A549 (cell line): Measurements from ENCODE around the gene USP20. TPM values are rescaled to one million over a fixed set of nuclear protein-coding genes. Genes with fewer than 3 reads are reported as not detected.

Experiments
- ATAC-seq, 2 experiments: fragments of 200-7000 bp in 1 of 2; fragments of >200 bp in 1 of 2; cut with Nextera tagmentation in 1 of 2; cut with Tn5 transposase in 1 of 2; 3 replicates each; pipeline versions ENCODE4 v1.8.0 to v1.9.1; 2018 to 2020; ENCODE audit warnings: mild to moderate bottlenecking in 1 of 2, moderate library complexity in 1 of 2
- CTCF ChIA-PET: fragments of 300-600 bp; sonication (Branson Sonifier 250); formaldehyde crosslinking; extraction: SDS; loops from one replicate; lab custom pipeline; 2021; ENCODE audit warnings: antibody characterized with exemption, inconsistent platforms; lab: Yijun Ruan, JAX
- POLR2A ChIA-PET: fragments of 350-600 bp; formaldehyde crosslinking; extraction: SDS; loops from one replicate; lab custom pipeline; 2021; ENCODE audit warnings: antibody characterized with exemption, inconsistent platforms; lab: Yijun Ruan, JAX
- DNase-seq, 2 experiments: peaks; one replicate each; pipeline versions ENCODE4 v3.0.0 to v3.0.0-alpha.2; 2011 to 2016; ENCODE audit warnings: low read depth in 1 of 2, low spot score in 1 of 2
- FAIRE-seq: peaks from 2 replicates; lab custom pipeline; 2011; peaks lifted over from hg19 to GRCh38; lab: Jason Lieb, UNC
- H3K27ac ChIP-seq, 2 experiments: fragments of >200 bp; sonication (Bioruptor Twin); formaldehyde crosslinking; 3 replicates each; pipeline ENCODE4 v1.5.1; 2016 to 2017
- H3K4me1 ChIP-seq: fragments of >200 bp; sonication (Bioruptor Twin); formaldehyde crosslinking; 3 replicates; pipeline ENCODE4 v1.6.1; 2016
- H3K4me2 ChIP-seq: fragments of >200 bp; sonication (Bioruptor Twin); formaldehyde crosslinking; 3 replicates; pipeline ENCODE4 v1.6.1; 2016
- H3K4me3 ChIP-seq: fragments of >200 bp; sonication (Bioruptor Twin); formaldehyde crosslinking; 3 replicates; pipeline ENCODE4 v1.5.1; 2016
- H3K9me3 ChIP-seq: fragments of >200 bp; sonication (Bioruptor Twin); formaldehyde crosslinking; 3 replicates; pipeline ENCODE4 v1.6.1; 2016
- CBX8 ChIP-seq: fragments of 200-600 bp; sonication (generic); IDR thresholded peaks from 2 replicates; pipeline ENCODE4 v1.6.1; 2016
- CEBPB ChIP-seq, 2 experiments: fragments of >200 bp in 1 of 2; sonication (Bioruptor Twin) in 1 of 2; formaldehyde crosslinking in 1 of 2; IDR thresholded peaks; 2 replicates each; pipeline ENCODE4 v1.6.1; 2012 to 2016
- EHF ChIP-seq: fragments of 250-450 bp; sonication (Bioruptor Pico); IDR thresholded peaks from 2 replicates; pipeline ENCODE4 v1.5.0; 2020; ENCODE audit warnings: mild to moderate bottlenecking
- ESRRA ChIP-seq: fragments of 150-350 bp; IDR thresholded peaks from 2 replicates; pipeline ENCODE4 v1.6.1; 2014; ENCODE audit warnings: mild to moderate bottlenecking, low read length, borderline replicate concordance
- FOSL2 ChIP-seq, 2 experiments: fragments of 450-650 bp in 1 of 2; fragments of >200 bp in 1 of 2; sonication (Bioruptor Twin) in 1 of 2; formaldehyde crosslinking; IDR thresholded peaks; 2 replicates each; pipeline versions ENCODE4 v1.5.0 to v1.6.1; 2016 to 2020; ENCODE audit warnings: mild to moderate bottlenecking in 1 of 2, moderate library complexity in 1 of 2
- HEYL ChIP-seq: fragments of 250-450 bp; sonication (Bioruptor Pico); IDR thresholded peaks from 2 replicates; pipeline ENCODE4 v1.8.0; 2021; ENCODE audit warnings: mild to moderate bottlenecking, moderate library complexity
- HOXB13 ChIP-seq: fragments of 250-450 bp; sonication (Bioruptor Pico); IDR thresholded peaks from 2 replicates; pipeline ENCODE4 v1.5.0; 2020; ENCODE audit warnings: low read depth, mild to moderate bottlenecking, moderate library complexity
- HOXB5 ChIP-seq: fragments of 250-450 bp; sonication (Bioruptor Pico); IDR thresholded peaks from 2 replicates; pipeline ENCODE4 v1.5.0; 2020; ENCODE audit warnings: mild to moderate bottlenecking, moderate library complexity
- JUNB ChIP-seq: fragments of >200 bp; sonication (Bioruptor Twin); formaldehyde crosslinking; IDR thresholded peaks from 2 replicates; pipeline ENCODE4 v1.6.1; 2016
- MAZ ChIP-seq: fragments of 150-350 bp; IDR thresholded peaks from 2 replicates; pipeline ENCODE4 v1.6.1; 2014; ENCODE audit warnings: antibody characterized with exemption, low read depth, low read length, borderline replicate concordance
- NFE2L2 ChIP-seq: fragments of 150-350 bp; conservative IDR thresholded peaks from 2 replicates; pipeline ENCODE4 v1.6.1; 2014; ENCODE audit warnings: low read length
- NR3C1 ChIP-seq: fragments of >200 bp; sonication (Bioruptor Twin); formaldehyde crosslinking; IDR thresholded peaks from 3 replicates; pipeline ENCODE4 v1.6.1; 2017
- POLR2A ChIP-seq: IDR thresholded peaks from 2 replicates; pipeline ENCODE4 v1.6.1; 2012; ENCODE audit warnings: mild to moderate bottlenecking, low read length
- POLR2AphosphoS2 ChIP-seq: conservative IDR thresholded peaks from 2 replicates; pipeline ENCODE4 v1.6.1; 2012; ENCODE audit warnings: low read length, improper control_type of control experiment, inconsistent platforms
- RCOR1 ChIP-seq: fragments of 150-350 bp; IDR thresholded peaks from 2 replicates; pipeline ENCODE4 v1.6.1; 2014; ENCODE audit warnings: antibody characterized with exemption, low read length, low read depth
- RNF2 ChIP-seq: fragments of 200-600 bp; sonication (generic); IDR thresholded peaks from 2 replicates; pipeline ENCODE4 v1.6.1; 2016; ENCODE audit warnings: low read depth, mild to moderate bottlenecking, antibody characterized with exemption, moderate library complexity, borderline replicate concordance
- TFCP2L1 ChIP-seq: fragments of 250-450 bp; sonication (Bioruptor Pico); IDR thresholded peaks from 2 replicates; pipeline ENCODE4 v1.5.0; 2021; ENCODE audit warnings: mild to moderate bottlenecking
- TP53 ChIP-seq: fragments of 250-450 bp; sonication (Bioruptor Pico); IDR thresholded peaks from 2 replicates; pipeline ENCODE4 v1.5.0; 2021; ENCODE audit warnings: mild to moderate bottlenecking, moderate library complexity
- ZC3H11A ChIP-seq: fragments of 450-650 bp; IDR thresholded peaks from 2 replicates; pipeline ENCODE4 v1.6.1; 2014; ENCODE audit warnings: antibody characterized with exemption, mild to moderate bottlenecking
- ZFP36 ChIP-seq: fragments of 450-650 bp; IDR thresholded peaks from 2 replicates; pipeline ENCODE4 v1.6.1; 2014; ENCODE audit warnings: borderline replicate concordance; ENCODE audit not compliant: partially characterized antibody
- WGBS: methylation state at CpG from one replicate; pipeline ENCODE4 v1.1.6; 2017; ENCODE audit errors: missing lambda C conversion rate; 5-methylcytosine and 5-hydroxymethylcytosine counted together
- polyA plus RNA-seq, 4 experiments: library from polyadenylated mRNA; depleted of rRNA in 3 of 4; stranded (reverse); fragments of >200 nt; fragmentation: RNase III in 1 of 4; extraction: RNeasy Plus Mini Kit Qiagen cat#74134 plus additional on column Dnase treatment in 1 of 4; gene quantifications; 2 replicates in 3 of 4; 3 replicates in 1 of 4; pipeline ENCODE4 v1.2.3, GENCODE V29; 2011 to 2017
- TF ChIP-seq, protein P1 (sequence below): fragments of 150-350 bp; IDR thresholded peaks from 2 replicates; pipeline ENCODE4 v1.6.1; 2014; ENCODE audit warnings: low read depth, mild to moderate bottlenecking, low read length
- TF ChIP-seq, protein P2 (sequence below): fragments of >200 bp; sonication (Bioruptor Twin); formaldehyde crosslinking; IDR thresholded peaks from 3 replicates; pipeline ENCODE4 v1.6.1; 2016
- TF ChIP-seq, protein P3 (sequence below): fragments of 250-450 bp; sonication (Bioruptor Pico); IDR thresholded peaks from 2 replicates; pipeline ENCODE4 v1.5.0; 2021; ENCODE audit warnings: mild to moderate bottlenecking, moderate library complexity, borderline replicate concordance
- TF ChIP-seq, protein P4 (sequence below): fragments of 200-600 bp; sonication (generic); IDR thresholded peaks from 2 replicates; pipeline ENCODE4 v1.6.1; 2016; ENCODE audit warnings: antibody characterized with exemption, mild to moderate bottlenecking, moderate library complexity

USP20 gene
- polyA plus RNA-seq, 2 of the 4 experiments (the other 2 are of a cell fraction) = 3.9 to 5.0 TPM

DNA sequence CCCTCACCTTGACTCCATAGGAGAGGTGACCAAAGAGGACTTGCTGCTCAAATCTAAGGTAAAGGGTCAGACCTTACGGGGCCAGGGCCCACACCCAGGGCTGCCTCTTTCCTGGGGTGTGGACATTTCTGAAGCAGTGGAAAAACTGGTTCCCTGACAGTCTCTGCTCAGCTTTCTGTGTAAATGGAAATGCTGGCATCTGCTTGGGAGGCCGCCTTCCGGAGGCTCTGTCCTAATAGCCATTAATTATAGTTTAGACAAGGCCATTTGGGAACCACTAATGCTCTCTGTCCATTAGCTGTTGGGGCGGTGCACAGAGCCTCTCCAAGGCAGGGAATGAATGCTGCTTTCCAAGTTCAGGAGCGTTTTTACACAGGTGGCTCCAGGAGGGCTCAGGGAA lies 17.3 kb downstream of the USP20 start:
- no peak overlapping the region for H3K4me3 ChIP-seq
- ChIA-PET CTCF (interaction anchor here (1.2 to 1.6 kb wide), 2 partner anchors 9 to 15 kb away, joined by 3 to 4 read pairs; no protein-coding TSS in a partner anchor), POLR2A (no interaction called here)
- no peak overlapping the region for H3K27ac ChIP-seq
- TF ChIP-seq ZFP36 = no peak
- TF ChIP-seq, all 56 proteins: peak for 0
- H3K4me1 ChIP-seq = no peaks in the 10 kb centered on the region
- WGBS = 83% methylated on average over 5 of the region's 5 CpGs
- no peak overlapping the region for H3K4me2 ChIP-seq
- no peak for ATAC-seq
- H3K9me3 ChIP-seq = no peaks in the 10 kb centered on the region
- FAIRE-seq = no peak
- DNase-seq = no peak

DNA sequence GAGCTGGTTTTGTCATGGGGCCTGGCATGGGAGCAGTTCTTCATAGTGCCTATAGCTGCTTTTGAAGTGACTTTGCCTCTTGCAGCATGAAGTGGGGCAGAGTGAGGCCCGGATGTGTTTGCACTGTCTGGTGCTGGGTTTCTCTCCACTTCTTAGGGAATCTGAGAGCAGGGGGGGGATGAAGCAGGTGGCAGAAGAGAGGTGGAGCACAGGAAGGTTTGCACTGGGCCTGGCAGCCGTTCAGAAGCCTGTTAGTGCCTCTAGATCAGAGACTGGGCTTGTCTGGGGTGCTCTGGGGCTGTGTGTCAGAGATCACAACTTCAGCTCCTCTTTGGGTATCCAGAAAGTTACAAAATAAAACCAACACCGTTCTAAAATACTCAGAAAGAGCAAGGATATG lies 18.4 kb downstream of the USP20 start:
- ChIA-PET CTCF (interaction anchor here (1.0 to 1.6 kb wide), 3 partner anchors 10 to 138 kb away, joined by 3 to 4 read pairs (median 3); no protein-coding TSS in a partner anchor), POLR2A (no interaction called here)
- Histone ChIP-seq H3K4me1 (no peaks in the 10 kb centered on the region), H3K27ac (no peak overlapping the region), H3K4me2 (no peak overlapping the region), H3K9me3 (no peaks in the 10 kb centered on the region), H3K4me3 (no peak overlapping the region)
- no peak for TF ChIP-seq TFCP2L1 (CRISPR knock-in tag)
- TF ChIP-seq HOXB13 (CRISPR knock-in tag) = no peak
- TF ChIP-seq ZC3H11A = no peak
- TF ChIP-seq CBX8 = no peak
- no peak for TF ChIP-seq NFE2L2
- no peak for TF ChIP-seq POLR2AphosphoS2
- TF ChIP-seq RNF2 = no peak
- TF ChIP-seq CEBPB (IDR thresholded peaks at IDR 0.05) = no peak
- no peak for TF ChIP-seq NR3C1
- no peak for TF ChIP-seq MAZ
- TF ChIP-seq TP53 = no peak
- ATAC-seq = no peak
- no peak for FAIRE-seq
- WGBS = 40% methylated on average over 3 of the region's 3 CpGs
- no peak for DNase-seq

DNA sequence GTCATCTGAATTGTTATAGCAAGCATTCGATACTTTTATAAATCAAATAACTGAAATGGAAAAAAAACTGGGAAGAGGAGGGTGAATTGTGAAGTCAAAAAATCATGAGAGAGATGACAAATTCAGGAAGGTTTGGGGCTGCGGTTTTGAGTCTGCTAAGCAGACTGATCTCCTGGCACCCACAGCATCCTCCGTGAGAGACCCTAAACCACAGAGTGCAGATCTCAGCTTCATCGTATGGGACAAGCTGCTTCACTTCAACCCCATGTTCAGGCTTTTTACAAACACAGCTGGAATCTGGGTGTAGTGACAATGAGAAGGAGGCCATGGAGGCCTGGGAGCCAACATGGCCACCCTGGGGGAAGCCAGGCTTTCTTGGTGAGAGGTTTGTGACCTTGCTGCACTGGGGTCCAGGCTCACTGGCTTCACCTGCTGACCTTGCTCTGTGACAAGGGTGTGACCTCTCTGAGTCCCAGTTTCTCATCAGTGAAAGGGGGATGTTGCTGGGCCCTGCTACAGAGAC lies 19.4 kb downstream of the USP20 start:
- no peaks in the 10 kb centered on the region for H3K4me1 ChIP-seq
- no peak overlapping the region for H3K4me3 ChIP-seq
- 90% methylated on average over 4 of the region's 4 CpGs for WGBS
- no peaks in the 10 kb centered on the region for H3K9me3 ChIP-seq
- H3K27ac ChIP-seq = no peak overlapping the region
- FAIRE-seq (no peak), DNase-seq (no peak), ATAC-seq (no peak)
- no peak overlapping the region for H3K4me2 ChIP-seq
- no peak for TF ChIP-seq FOSL2 (IDR thresholded peaks at IDR 0.05)
- no peak for TF ChIP-seq FOSL2 (CRISPR knock-in tag; IDR thresholded peaks at IDR 0.05)
- no peak for TF ChIP-seq EHF (CRISPR knock-in tag)
- TF ChIP-seq, protein P1, sequence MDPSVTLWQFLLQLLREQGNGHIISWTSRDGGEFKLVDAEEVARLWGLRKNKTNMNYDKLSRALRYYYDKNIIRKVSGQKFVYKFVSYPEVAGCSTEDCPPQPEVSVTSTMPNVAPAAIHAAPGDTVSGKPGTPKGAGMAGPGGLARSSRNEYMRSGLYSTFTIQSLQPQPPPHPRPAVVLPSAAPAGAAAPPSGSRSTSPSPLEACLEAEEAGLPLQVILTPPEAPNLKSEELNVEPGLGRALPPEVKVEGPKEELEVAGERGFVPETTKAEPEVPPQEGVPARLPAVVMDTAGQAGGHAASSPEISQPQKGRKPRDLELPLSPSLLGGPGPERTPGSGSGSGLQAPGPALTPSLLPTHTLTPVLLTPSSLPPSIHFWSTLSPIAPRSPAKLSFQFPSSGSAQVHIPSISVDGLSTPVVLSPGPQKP = no peak
- TF ChIP-seq TFCP2L1 (CRISPR knock-in tag) = no peak
- CTCF ChIA-PET = interaction anchor here (0.8 to 1.0 kb wide), 3 partner anchors 13 to 137 kb away, joined by 3 read pairs; no protein-coding TSS in a partner anchor
- POLR2A ChIA-PET = no interaction called here

DNA sequence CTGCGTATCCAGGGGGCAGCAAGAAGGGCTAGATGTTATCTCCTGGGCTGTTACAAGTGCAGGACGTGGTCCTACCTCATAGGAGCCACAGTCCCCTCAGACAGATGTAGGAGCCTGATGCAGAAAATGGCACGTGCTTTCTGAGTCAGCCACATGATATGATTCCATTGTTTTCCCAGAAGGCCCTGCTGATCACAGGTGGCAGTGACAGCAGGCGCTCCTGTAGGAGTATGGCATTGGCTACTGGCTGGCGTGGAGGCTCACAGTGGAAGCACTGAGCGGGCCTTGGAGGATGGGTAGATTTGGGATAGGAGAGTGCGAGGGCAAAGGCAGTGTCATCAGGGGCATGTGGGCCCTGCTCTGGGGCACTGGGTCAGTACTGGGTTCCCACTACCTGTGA lies 21.9 kb downstream of the USP20 start:
- no peaks in the 10 kb centered on the region for H3K9me3 ChIP-seq
- DNase-seq (no peak), FAIRE-seq (no peak), ATAC-seq (no peak)
- 87% methylated on average over 7 of the region's 7 CpGs for WGBS
- no peak overlapping the region for H3K27ac ChIP-seq
- POLR2A ChIA-PET = no interaction called here
- H3K4me3 ChIP-seq = no peak overlapping the region
- CTCF ChIA-PET = no interaction called here
- no peaks in the 10 kb centered on the region for H3K4me1 ChIP-seq
- no peak overlapping the region for H3K4me2 ChIP-seq
- TF ChIP-seq HOXB5 (CRISPR knock-in tag) (no peak), RCOR1 (no peak), NR3C1 (no peak), ESRRA (no peak), JUNB (no peak), HEYL (no peak), POLR2A (no peak), CBX8 (no peak)
- TF ChIP-seq, protein P2, sequence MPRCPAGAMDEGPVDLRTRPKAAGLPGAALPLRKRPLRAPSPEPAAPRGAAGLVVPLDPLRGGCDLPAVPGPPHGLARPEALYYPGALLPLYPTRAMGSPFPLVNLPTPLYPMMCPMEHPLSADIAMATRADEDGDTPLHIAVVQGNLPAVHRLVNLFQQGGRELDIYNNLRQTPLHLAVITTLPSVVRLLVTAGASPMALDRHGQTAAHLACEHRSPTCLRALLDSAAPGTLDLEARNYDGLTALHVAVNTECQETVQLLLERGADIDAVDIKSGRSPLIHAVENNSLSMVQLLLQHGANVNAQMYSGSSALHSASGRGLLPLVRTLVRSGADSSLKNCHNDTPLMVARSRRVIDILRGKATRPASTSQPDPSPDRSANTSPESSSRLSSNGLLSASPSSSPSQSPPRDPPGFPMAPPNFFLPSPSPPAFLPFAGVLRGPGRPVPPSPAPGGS = no peak
- TF ChIP-seq, protein P3, sequence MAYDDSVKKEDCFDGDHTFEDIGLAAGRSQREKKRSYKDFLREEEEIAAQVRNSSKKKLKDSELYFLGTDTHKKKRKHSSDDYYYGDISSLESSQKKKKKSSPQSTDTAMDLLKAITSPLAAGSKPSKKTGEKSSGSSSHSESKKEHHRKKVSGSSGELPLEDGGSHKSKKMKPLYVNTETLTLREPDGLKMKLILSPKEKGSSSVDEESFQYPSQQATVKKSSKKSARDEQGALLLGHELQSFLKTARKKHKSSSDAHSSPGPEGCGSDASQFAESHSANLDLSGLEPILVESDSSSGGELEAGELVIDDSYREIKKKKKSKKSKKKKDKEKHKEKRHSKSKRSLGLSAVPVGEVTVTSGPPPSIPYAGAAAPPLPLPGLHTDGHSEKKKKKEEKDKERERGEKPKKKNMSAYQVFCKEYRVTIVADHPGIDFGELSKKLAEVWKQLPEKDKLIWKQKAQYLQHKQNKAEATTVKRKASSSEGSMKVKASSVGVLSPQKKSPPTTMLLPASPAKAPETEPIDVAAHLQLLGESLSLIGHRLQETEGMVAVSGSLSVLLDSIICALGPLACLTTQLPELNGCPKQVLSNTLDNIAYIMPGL (CRISPR knock-in tag) = no peak
- TF ChIP-seq, protein P4, sequence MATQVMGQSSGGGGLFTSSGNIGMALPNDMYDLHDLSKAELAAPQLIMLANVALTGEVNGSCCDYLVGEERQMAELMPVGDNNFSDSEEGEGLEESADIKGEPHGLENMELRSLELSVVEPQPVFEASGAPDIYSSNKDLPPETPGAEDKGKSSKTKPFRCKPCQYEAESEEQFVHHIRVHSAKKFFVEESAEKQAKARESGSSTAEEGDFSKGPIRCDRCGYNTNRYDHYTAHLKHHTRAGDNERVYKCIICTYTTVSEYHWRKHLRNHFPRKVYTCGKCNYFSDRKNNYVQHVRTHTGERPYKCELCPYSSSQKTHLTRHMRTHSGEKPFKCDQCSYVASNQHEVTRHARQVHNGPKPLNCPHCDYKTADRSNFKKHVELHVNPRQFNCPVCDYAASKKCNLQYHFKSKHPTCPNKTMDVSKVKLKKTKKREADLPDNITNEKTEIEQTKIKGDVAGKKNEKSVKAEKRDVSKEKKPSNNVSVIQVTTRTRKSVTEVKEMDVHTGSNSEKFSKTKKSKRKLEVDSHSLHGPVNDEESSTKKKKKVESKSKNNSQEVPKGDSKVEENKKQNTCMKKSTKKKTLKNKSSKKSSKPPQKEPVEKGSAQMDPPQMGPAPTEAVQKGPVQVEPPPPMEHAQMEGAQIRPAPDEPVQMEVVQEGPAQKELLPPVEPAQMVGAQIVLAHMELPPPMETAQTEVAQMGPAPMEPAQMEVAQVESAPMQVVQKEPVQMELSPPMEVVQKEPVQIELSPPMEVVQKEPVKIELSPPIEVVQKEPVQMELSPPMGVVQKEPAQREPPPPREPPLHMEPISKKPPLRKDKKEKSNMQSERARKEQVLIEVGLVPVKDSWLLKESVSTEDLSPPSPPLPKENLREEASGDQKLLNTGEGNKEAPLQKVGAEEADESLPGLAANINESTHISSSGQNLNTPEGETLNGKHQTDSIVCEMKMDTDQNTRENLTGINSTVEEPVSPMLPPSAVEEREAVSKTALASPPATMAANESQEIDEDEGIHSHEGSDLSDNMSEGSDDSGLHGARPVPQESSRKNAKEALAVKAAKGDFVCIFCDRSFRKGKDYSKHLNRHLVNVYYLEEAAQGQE = no peak
